ENCODE measurements around the gene NECAB2.

DNA sequence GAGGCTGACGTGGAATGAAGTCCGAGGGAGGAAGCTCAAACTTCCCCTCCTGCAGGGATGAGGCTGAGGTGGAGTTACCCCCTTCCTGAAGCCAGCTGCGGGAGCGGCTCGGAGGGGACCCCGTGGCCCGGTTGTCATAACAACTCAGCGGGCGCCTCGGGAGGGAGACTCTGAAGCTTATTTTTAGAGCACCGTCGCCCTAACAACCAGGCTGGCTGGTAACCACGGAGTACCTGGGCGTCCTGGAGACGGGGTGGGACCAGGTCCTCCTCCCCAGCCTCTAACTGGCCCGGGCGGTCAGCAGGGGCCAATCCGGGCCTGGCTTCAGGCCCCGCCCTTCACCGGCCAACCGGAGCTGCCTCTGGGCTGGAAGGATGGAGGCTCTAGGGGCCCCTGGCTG lies 27.7 kb downstream of the NECAB2 start:
- TF ChIP-seq EZH2 (IDR thresholded peaks at IDR 0.05; ENCODE audit: borderline replicate concordance, insufficient read depth, low read length, poor library complexity, severe bottlenecking) (no peak), POLR2AphosphoS5 (IDR thresholded peaks at IDR 0.05) (peak; percentile 19)
- TF ChIP-seq, protein P1, sequence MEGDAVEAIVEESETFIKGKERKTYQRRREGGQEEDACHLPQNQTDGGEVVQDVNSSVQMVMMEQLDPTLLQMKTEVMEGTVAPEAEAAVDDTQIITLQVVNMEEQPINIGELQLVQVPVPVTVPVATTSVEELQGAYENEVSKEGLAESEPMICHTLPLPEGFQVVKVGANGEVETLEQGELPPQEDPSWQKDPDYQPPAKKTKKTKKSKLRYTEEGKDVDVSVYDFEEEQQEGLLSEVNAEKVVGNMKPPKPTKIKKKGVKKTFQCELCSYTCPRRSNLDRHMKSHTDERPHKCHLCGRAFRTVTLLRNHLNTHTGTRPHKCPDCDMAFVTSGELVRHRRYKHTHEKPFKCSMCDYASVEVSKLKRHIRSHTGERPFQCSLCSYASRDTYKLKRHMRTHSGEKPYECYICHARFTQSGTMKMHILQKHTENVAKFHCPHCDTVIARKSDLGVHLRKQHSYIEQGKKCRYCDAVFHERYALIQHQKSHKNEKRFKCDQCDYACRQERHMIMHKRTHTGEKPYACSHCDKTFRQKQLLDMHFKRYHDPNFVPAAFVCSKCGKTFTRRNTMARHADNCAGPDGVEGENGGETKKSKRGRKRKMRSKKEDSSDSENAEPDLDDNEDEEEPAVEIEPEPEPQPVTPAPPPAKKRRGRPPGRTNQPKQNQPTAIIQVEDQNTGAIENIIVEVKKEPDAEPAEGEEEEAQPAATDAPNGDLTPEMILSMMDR (IDR thresholded peaks at IDR 0.05; ENCODE audit: poor library complexity, severe bottlenecking) = peak; percentile 6

Data from neural cell (in vitro differentiated cells).